PFSK-1 (cell line): ENCODE data around the gene SLC27A6.

Experiments used
- FOXP2 ChIP-seq: optimal IDR thresholded peaks from 2 replicates; pipeline ENCODE3; 2011; ENCODE audit warnings: borderline replicate concordance, control low read depth, inconsistent platforms; ENCODE audit not compliant: insufficient read depth; ENCODE audit errors: extremely low read length, extremely low read depth
- POLR2AphosphoS5 ChIP-seq: IDR thresholded peaks from 2 replicates; pipeline ENCODE4 v1.6.1; 2012; ENCODE audit warnings: low read depth, mild to moderate bottlenecking, control low read depth, low read length, moderate library complexity
- SIN3A ChIP-seq: IDR thresholded peaks from 2 replicates; pipeline ENCODE4 v1.6.1; 2012; ENCODE audit warnings: mild to moderate bottlenecking, low read length, moderate library complexity, borderline replicate concordance; ENCODE audit not compliant: insufficient read depth
- TAF1 ChIP-seq: IDR thresholded peaks from 2 replicates; pipeline ENCODE4 v1.6.1; 2012; ENCODE audit warnings: low read length, control low read depth, borderline replicate concordance; ENCODE audit not compliant: insufficient read depth
- TF ChIP-seq, protein P1 (sequence below), 2 experiments: IDR thresholded peaks; 2 replicates each; pipeline versions ENCODE4 v1.6.1 to v1.8.0; 2011 to 2012; ENCODE audit warnings: low read depth in 2 of 2, low read length in 2 of 2, control low read depth in 1 of 2, inconsistent platforms in 1 of 2, mild to moderate bottlenecking in 1 of 2, moderate library complexity in 1 of 2; ENCODE audit not compliant: insufficient read depth in 1 of 2

SLC27A6 gene

DNA sequence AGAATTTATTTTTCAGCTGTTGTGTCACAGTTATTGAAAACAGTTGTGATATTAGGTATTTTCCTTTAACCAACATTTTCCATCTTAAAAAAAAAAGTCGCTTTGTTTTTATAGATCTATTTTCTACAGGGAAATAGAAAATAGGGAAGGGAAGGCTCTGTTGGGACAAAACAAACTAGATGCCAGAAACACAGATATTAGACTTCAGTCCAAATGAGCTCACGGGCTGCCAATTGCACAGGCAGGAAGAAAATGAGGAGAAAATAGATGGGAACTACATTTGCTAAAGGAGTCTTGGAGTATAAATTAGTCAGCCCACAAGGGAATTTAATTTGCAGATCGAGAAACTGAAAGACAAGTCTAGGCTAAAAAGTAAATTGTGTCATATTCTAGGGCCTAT is 107.8 kb downstream of the SLC27A6 start:
- TF ChIP-seq, protein P1, sequence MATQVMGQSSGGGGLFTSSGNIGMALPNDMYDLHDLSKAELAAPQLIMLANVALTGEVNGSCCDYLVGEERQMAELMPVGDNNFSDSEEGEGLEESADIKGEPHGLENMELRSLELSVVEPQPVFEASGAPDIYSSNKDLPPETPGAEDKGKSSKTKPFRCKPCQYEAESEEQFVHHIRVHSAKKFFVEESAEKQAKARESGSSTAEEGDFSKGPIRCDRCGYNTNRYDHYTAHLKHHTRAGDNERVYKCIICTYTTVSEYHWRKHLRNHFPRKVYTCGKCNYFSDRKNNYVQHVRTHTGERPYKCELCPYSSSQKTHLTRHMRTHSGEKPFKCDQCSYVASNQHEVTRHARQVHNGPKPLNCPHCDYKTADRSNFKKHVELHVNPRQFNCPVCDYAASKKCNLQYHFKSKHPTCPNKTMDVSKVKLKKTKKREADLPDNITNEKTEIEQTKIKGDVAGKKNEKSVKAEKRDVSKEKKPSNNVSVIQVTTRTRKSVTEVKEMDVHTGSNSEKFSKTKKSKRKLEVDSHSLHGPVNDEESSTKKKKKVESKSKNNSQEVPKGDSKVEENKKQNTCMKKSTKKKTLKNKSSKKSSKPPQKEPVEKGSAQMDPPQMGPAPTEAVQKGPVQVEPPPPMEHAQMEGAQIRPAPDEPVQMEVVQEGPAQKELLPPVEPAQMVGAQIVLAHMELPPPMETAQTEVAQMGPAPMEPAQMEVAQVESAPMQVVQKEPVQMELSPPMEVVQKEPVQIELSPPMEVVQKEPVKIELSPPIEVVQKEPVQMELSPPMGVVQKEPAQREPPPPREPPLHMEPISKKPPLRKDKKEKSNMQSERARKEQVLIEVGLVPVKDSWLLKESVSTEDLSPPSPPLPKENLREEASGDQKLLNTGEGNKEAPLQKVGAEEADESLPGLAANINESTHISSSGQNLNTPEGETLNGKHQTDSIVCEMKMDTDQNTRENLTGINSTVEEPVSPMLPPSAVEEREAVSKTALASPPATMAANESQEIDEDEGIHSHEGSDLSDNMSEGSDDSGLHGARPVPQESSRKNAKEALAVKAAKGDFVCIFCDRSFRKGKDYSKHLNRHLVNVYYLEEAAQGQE (IDR thresholded peaks at IDR 0.05; ENCODE audit: insufficient read depth in 1 of 2, low read depth in 2 of 2, low read length in 2 of 2), result no peak
- no peak for TF ChIP-seq FOXP2
- TF ChIP-seq POLR2AphosphoS5, result no peak
- TF ChIP-seq TAF1, result no peak
- no peak for TF ChIP-seq SIN3A

DNA sequence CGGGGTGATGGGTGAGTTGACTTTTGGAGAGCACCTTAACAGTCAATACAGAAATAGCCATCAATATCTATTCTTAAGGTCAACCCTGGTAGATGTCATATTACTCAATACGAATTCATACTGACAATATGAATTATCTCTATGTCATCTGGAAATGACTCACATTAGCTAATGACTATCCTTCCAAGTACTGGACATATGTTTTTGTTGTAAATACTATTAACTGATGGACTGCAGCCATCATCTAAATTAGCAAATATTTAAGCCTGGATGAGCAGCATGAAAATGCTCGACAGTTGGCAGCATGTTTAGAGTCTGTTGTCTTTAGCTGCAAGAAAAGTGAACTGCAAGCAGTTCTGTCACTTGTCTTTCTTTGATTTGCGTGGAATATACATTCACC is 109.6 kb downstream of the SLC27A6 start:
- TF ChIP-seq, protein P1 (IDR thresholded peaks at IDR 0.05; ENCODE audit: insufficient read depth in 1 of 2, low read depth in 2 of 2, low read length in 2 of 2), result no peak
- TF ChIP-seq TAF1 (no peak), POLR2AphosphoS5 (no peak), FOXP2 (no peak), SIN3A (no peak)

DNA sequence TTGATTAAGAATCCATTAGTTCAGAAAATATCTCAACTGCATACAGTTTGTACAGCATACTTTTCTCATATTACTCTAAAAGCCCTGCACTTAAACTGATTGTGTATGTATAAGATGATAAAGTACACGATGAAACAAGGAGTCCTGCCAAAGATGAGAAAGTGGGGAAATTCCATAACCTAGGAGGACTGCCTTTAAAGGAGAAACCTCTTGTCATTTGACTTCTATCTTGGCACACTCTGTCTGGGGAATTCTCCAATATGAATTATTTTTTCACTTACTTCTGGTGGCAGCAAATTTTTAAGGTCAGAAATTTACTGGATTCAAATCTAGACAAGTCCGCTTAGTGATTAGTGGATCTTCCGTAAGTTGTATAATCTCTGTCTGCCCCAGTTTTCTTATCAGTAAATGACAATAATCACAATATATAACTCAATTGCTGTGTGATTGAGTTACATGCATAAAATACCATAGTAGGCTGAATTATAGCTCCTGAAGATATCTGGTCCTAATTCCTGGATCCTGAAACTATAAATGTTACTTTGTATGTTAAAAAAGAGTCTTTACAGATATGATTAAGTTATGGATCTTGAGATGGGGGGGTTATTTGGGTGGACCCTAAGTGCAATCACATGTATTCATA is 112.3 kb downstream of the SLC27A6 start:
- TF ChIP-seq POLR2AphosphoS5 (no peak), TAF1 (no peak), SIN3A (no peak), FOXP2 (no peak)
- TF ChIP-seq, protein P1 (IDR thresholded peaks at IDR 0.05; ENCODE audit: insufficient read depth in 1 of 2, low read depth in 2 of 2, low read length in 2 of 2), result no peak

DNA sequence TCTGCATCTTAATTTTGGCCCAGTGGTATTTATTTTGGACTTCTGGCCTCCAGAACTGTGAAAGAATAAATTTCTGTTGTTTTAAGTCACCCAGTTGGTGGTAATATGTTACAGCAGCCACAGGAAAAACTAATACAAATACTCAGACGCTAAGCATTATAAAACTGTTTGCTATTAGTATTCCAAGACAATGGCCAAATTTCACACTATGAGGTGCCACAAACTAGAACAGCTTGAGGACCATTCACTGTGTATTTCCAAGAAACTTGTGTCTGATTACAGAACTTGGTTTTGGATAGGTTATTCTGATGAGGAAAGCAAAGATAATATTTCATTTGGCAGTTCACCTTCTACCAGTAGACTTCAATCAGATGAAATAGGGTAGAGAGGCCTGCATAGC is 113.0 kb downstream of the SLC27A6 start:
- TF ChIP-seq FOXP2, result no peak
- no peak for TF ChIP-seq SIN3A
- no peak for TF ChIP-seq TAF1
- no peak for TF ChIP-seq POLR2AphosphoS5
- TF ChIP-seq, protein P1 (IDR thresholded peaks at IDR 0.05; ENCODE audit: insufficient read depth in 1 of 2, low read depth in 2 of 2, low read length in 2 of 2), result no peak

DNA sequence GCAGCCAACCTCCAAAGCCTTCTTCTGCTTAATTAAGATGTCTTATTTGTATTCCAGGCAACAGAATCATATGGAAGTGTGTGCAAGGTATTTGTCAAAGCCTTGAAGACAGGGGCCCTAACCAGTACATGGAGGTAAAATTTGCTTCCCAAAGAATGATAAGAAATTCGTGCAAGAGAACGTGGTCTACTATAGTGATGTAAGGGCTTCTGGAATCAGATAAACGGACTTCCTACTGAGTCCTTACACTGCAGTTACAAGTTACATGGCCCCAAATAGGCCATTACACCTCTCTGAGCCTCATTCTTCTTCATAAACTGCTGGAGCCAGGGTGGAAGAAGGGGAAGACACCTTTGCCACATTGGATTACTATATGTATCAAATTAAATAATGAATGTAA is 113.4 kb downstream of the SLC27A6 start:
- TF ChIP-seq SIN3A (no peak), TAF1 (no peak), FOXP2 (no peak), POLR2AphosphoS5 (no peak)
- TF ChIP-seq, protein P1 (IDR thresholded peaks at IDR 0.05; ENCODE audit: insufficient read depth in 1 of 2, low read depth in 2 of 2, low read length in 2 of 2), result no peak
